ENCODE measurements around the gene TSPAN10.

Gene TSPAN10

DNA sequence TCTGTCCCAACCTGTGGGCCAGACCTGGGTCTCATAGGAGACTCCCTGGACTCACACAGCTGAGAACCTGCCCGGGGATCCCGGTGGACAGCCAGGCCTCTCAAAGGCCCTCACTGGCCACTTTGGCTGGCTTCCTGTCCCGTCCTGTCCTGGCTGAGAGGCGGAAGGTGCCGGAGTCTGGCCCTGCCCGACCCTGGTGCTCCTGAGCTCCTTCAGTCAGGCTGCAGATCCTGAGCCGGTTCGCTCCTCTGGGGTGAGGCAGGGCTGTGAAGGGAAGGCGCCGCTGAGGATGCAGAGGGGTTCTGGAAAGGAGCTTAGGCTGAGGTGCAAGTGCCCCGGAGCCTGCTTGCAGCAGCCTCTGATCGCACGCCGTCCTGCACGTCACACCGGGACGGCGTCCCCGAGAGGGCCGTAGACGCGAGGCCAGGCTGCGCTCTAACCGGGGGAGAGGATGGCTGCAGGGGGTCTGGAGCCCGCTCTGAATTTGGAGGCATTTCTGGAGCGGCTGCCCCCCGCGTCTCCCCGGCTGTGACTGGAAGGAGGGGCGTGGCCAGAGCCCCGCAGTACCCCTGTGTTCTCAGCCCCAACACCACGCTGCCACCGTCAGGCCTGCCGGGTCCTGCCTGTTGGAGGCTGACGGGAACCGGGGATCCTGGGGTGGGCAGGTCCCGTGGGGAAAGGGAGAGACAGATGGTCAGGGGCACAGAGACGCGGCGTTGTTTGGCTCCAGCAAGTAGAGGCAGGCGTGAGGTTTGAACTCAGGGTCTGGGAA, 51.0 kb downstream of the TSPAN10 start:
- DNase-seq (ENCODE audit: low spot score) = no peak

DNA sequence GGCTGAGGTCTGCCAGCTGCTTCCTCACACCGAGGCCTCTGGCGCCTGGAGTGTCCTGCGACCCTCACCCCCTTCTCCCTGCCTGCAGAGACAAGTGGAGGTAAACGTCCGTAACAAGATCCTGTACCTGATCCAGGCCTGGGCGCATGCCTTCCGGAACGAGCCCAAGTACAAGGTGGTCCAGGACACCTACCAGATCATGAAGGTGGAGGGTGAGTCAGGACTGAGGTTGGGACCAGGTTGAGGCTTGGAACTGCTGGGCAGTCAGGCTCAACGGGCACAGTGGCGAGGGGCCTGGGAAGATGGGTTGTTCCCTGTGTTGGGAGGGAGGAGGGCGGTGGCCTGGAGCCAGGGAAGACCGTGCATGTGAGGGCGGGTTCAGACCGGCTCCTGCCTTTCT, 51.6 kb downstream of the TSPAN10 start:
- DNase-seq (ENCODE audit: low spot score) = no peak

GRCh38 chr17:81690066-81690465, 53.1 kb downstream of the TSPAN10 start:
- no peak for DNase-seq (ENCODE audit: low spot score)

GRCh38 chr17:81690549-81690948, 53.6 kb downstream of the TSPAN10 start:
- no peak for DNase-seq (ENCODE audit: low spot score)

DNA sequence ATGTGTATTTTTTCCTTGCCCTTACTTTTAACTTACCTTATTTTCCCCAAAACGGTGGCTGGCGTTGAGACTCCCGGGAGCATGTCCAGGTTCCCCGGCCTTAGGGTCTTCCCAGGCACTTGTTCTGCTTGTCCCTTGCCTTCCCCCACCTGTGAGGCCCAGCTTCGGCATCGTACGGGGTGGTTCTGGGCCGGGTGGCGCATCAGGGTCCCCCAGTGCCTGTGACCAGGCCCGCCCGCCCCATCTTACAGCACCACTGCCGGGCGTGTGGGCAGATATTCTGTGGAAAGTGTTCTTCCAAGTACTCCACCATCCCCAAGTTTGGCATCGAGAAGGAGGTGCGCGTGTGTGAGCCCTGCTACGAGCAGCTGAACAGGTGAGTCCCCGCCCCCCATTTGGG, 54.2 kb downstream of the TSPAN10 start:
- no peak for DNase-seq (ENCODE audit: low spot score)

DNA sequence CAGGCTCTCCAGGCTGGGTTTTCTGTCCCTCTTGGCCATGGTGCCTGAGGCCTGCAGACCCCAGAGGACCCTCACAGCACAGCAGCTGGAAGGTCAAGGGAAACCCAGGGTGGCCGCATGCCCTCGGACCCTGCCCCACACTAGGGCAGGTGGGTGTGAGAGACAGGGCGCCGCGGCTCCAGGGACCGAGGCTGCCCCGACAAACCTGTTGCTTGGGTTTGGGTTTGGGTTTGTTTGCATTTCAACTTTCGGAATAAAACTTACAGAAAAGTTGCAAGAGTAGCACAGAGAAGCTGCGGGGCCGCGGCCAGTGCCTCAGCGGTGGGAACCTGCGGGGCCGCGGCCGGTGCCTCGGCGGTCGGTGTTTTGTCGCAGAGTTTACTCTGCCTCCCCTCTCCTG, 54.6 kb downstream of the TSPAN10 start:
- DNase-seq (ENCODE audit: low spot score) = no peak

DNA sequence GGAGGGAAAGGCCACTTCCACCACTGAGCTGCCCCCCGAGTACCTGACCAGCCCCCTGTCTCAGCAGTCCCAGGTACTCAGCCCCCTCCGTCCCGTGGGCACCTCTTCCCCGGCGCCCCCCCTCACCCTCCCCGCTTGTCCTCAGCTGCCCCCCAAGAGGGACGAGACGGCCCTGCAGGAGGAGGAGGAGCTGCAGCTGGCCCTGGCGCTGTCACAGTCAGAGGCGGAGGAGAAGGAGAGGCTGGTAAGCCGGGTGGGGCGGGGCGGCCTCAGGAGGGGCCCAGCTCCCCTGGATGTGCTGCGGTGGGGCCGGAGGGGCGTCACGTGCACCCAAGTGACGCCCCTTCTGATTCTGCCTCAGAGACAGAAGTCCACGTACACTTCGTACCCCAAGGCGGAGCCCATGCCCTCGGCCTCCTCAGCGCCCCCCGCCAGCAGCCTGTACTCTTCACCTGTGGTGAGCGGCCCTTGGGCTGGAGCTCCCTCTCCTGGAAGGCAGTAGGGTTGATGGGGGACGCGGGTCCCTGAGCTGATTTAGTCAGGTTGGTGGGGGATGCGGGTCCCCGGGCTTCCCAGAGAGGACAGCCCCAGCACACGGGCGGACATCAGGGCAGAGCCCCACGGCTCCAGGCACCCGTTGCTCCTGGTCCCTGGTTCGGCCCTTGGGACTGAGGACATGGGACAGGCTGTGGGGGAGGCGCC, 56.7 kb downstream of the TSPAN10 start:
- DNase-seq (ENCODE audit: low spot score) = no peak

DNA sequence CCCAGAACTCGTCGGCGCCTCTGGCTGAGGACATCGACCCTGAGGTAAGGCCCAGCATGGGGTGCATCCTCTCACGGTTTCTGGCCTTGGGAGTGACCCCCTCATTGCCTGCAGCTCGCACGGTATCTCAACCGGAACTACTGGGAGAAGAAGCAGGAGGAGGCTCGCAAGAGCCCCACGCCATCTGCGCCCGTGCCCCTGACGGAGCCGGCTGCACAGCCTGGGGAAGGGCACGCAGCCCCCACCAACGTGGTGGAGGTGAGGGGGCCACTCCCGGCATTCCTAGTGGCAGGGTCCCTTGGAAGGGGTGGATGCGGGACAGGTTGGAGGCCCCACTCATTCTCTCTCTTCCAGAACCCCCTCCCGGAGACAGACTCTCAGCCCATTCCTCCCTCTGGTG, 57.8 kb downstream of the TSPAN10 start:
- DNase-seq (ENCODE audit: low spot score) = no peak

GRCh38 chr17:81695211-81695610, 58.2 kb downstream of the TSPAN10 start:
- no peak for DNase-seq (ENCODE audit: low spot score)

- no peak for DNase-seq (ENCODE audit: low spot score)
Measured at GRCh38 chr17:81695801-81696200, 58.8 kb downstream of the TSPAN10 start.

- no peak for DNase-seq (ENCODE audit: low spot score)
Measured at GRCh38 chr17:81696218-81696941, 59.4 kb downstream of the TSPAN10 start.

DNA sequence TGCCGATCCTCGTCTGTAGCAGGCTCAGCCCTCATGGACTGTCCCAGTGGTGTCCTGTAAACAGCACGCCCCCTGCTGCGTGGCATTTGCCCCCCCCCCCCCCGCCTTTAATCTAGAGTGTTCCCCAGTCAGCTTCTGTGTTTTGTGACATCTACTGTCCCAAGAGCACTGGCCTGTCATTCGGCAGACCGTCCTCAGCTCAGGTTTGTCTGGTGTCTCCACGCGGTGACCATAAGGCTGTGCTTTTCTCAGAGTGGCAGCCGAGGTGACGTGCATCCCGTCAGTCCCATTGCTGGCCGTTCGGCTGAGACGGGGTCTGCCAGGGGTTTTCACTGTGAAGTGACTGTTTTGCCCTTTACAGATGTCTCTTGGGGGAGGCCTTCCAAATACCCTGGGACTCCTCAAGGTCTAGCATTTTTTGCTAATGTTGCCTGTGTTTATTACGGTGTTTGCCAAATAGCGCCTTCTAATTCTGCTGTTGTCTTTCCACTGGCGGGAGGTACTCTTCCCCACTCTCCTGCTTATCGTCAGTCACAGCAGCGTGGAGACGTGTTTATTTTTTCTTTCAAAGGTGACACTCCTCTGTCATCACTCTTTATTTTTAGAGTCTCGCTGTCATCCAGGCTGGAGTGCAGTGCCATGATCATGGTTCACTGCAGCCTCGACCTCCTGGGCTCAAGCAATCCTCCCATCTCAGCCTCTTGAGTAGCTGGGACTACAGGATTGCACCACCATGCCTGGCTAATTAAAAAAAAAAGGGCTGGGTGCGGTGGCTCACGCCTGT, 60.5 kb downstream of the TSPAN10 start:
- DNase-seq (ENCODE audit: low spot score) = no peak

Measured in LoVo (cell line).